ENCODE results near the gene PTEN. TPM values are rescaled to one million over a fixed set of nuclear protein-coding genes. Genes with fewer than 3 reads are reported as not detected.

Gene PTEN
- total and polyA plus RNA-seq, 11 donors, result 20.1 to 77.7 (median 60.0) TPM

GRCh38 chr10:87979847-87980246, 116.4 kb downstream of the PTEN start:
- no peaks in the 10 kb centered on the region for H3K36me3 ChIP-seq
- intact Hi-C loops (cut with DNase I), result loop anchor here in 1 of 10 donors (5.0 kb wide), 1 partner anchor 132 kb away; no protein-coding TSS in a partner anchor
- TF ChIP-seq CTCF (IDR thresholded peaks at IDR 0.05), result no peak
- TF ChIP-seq POLR2A (IDR thresholded peaks at IDR 0.05), result no peak
- no peak overlapping the region for H3K4me3 ChIP-seq
- no peak for DNase-seq
- no peak for ATAC-seq
- no peaks in the 10 kb centered on the region for H3K27me3 ChIP-seq
- no peak overlapping the region for H3K27ac ChIP-seq
- no peaks in the 10 kb centered on the region for H3K9me3 ChIP-seq
- H3K4me1 ChIP-seq, result no peaks in the 10 kb centered on the region
- 96 to 100% (median 99%) methylated on average over 2 of the region's 2 CpGs for WGBS, 4 donors

- no peaks in the 10 kb centered on the region for H3K4me1 ChIP-seq
- 94 to 99% (median 96%) methylated on average over 2 of the region's 2 CpGs for WGBS, 4 donors
- ATAC-seq (no peak), DNase-seq (no peak)
- H3K36me3 ChIP-seq, result no peaks in the 10 kb centered on the region
- intact Hi-C loops (cut with DNase I), result no loop called here
- no peak overlapping the region for H3K27ac ChIP-seq
- H3K9me3 ChIP-seq, result no peaks in the 10 kb centered on the region
- H3K4me3 ChIP-seq, result no peak overlapping the region
- TF ChIP-seq POLR2A (IDR thresholded peaks at IDR 0.05), result no peak
- TF ChIP-seq CTCF (IDR thresholded peaks at IDR 0.05), result no peak
- H3K27me3 ChIP-seq, result no peaks in the 10 kb centered on the region
Observed at GRCh38 chr10:87983716-87984115, 120.3 kb downstream of the PTEN start.

- no peaks in the 10 kb centered on the region for H3K4me1 ChIP-seq
- DNase-seq (no peak), ATAC-seq (no peak)
- H3K27ac ChIP-seq, result no peak overlapping the region
- no peak overlapping the region for H3K4me3 ChIP-seq
- WGBS, 4 donors, result 82 to 95% (median 93%) methylated on average over 2 of the region's 2 CpGs
- H3K9me3 ChIP-seq, result no peaks in the 10 kb centered on the region
- no peaks in the 10 kb centered on the region for H3K36me3 ChIP-seq
- no peaks in the 10 kb centered on the region for H3K27me3 ChIP-seq
- TF ChIP-seq POLR2A (IDR thresholded peaks at IDR 0.05) (no peak), CTCF (IDR thresholded peaks at IDR 0.05) (no peak)
- intact Hi-C loops (cut with DNase I), result no loop called here
Observed at GRCh38 chr10:87987206-87987605, 123.8 kb downstream of the PTEN start.

- Histone ChIP-seq H3K4me3 (no peak overlapping the region), H3K27me3 (no peaks in the 10 kb centered on the region), H3K9me3 (no peaks in the 10 kb centered on the region), H3K36me3 (no peaks in the 10 kb centered on the region), H3K27ac (no peak overlapping the region), H3K4me1 (no peaks in the 10 kb centered on the region)
- TF ChIP-seq CTCF (IDR thresholded peaks at IDR 0.05) (no peak), POLR2A (IDR thresholded peaks at IDR 0.05) (no peak)
- ATAC-seq (no peak), DNase-seq (no peak)
- WGBS, 4 donors, result 90 to 91% (median 90%) methylated on average over 5 of the region's 5 CpGs
- intact Hi-C loops (cut with DNase I), result no loop called here
Observed at GRCh38 chr10:87991946-87992345, 128.5 kb downstream of the PTEN start.

Data from heart left ventricle (tissue), 16 donors.